Type B pancreatic cell (in vitro differentiated cells): ENCODE results near the gene TCEANC2. TPM values are rescaled to one million over a fixed set of nuclear protein-coding genes. Genes with fewer than 3 reads are reported as not detected.

ENCODE experiments used
- DNase-seq: peaks from one replicate; pipeline ENCODE4 v3.0.0; 2021; ENCODE audit warnings: mixed read lengths; ENCODE audit not compliant: unreplicated experiment; ENCODE audit errors: extremely low spot score
- H3K27ac Mint-ChIP-seq: 2 replicates; pipeline ENCODE4 v1.8.0; 2021; ENCODE audit warnings: mild to moderate bottlenecking, mixed read lengths
- H3K27me3 Mint-ChIP-seq: 2 replicates; pipeline ENCODE4 v1.8.0; 2021; ENCODE audit warnings: mixed read lengths
- H3K36me3 Mint-ChIP-seq: 2 replicates; pipeline ENCODE4 v1.8.0; 2021; ENCODE audit warnings: mixed read lengths
- H3K4me1 Mint-ChIP-seq: one replicate; pipeline ENCODE4 v1.8.0; 2021; ENCODE audit warnings: mixed read lengths; ENCODE audit not compliant: unreplicated experiment
- H3K4me3 Mint-ChIP-seq: 2 replicates; pipeline ENCODE4 v1.8.0; 2021; ENCODE audit warnings: mild to moderate bottlenecking, mixed read lengths
- H3K9me3 Mint-ChIP-seq: 2 replicates; pipeline ENCODE4 v1.8.0; 2021; ENCODE audit warnings: mixed read lengths
- total RNA-seq: library from RNA; stranded (reverse); gene quantifications from 2 replicates; pipeline ENCODE4 v1.2.1, GENCODE V29; 2021; ENCODE audit warnings: low replicate concordance
- TF ChIP-seq, protein P1 (sequence below): fragments of 200-600 bp; sonication (generic); conservative IDR thresholded peaks from 2 replicates; pipeline ENCODE4 v1.5.0; 2021; ENCODE audit warnings: antibody characterized with exemption, mild to moderate bottlenecking

Gene TCEANC2
- total RNA-seq, 1 donor from 2014 or later, result 7.6 TPM

DNA sequence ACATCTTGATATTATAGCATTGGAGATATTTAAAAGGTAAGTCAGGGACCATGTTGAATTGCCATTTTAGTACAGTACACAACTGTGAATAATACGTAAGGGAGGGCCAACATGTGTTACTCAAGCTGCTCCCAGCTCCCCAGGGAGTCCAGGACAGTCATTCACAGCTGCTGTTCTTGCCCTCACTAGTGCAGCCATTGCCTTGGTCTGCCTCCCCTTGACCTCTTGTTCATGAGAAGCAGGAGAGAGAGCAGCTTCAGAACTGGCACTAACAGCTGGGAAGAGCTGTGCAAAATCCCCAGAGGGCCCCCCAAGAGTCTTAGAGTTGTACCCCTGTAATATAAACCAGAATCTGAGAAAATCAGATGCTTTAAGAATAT lies 16.4 kb downstream of the TCEANC2 start:
- no peak overlapping the region for H3K4me3 Mint-ChIP-seq
- no peak overlapping the region for H3K27ac Mint-ChIP-seq
- no peaks in the 10 kb centered on the region for H3K4me1 Mint-ChIP-seq
- TF ChIP-seq, protein P1, sequence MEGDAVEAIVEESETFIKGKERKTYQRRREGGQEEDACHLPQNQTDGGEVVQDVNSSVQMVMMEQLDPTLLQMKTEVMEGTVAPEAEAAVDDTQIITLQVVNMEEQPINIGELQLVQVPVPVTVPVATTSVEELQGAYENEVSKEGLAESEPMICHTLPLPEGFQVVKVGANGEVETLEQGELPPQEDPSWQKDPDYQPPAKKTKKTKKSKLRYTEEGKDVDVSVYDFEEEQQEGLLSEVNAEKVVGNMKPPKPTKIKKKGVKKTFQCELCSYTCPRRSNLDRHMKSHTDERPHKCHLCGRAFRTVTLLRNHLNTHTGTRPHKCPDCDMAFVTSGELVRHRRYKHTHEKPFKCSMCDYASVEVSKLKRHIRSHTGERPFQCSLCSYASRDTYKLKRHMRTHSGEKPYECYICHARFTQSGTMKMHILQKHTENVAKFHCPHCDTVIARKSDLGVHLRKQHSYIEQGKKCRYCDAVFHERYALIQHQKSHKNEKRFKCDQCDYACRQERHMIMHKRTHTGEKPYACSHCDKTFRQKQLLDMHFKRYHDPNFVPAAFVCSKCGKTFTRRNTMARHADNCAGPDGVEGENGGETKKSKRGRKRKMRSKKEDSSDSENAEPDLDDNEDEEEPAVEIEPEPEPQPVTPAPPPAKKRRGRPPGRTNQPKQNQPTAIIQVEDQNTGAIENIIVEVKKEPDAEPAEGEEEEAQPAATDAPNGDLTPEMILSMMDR, result no peak
- H3K9me3 Mint-ChIP-seq, result no peaks in the 10 kb centered on the region
- H3K27me3 Mint-ChIP-seq, result no peaks in the 10 kb centered on the region
- peaks cover 4% of the 10 kb centered on the region for H3K36me3 Mint-ChIP-seq
- DNase-seq, result no peak

DNA sequence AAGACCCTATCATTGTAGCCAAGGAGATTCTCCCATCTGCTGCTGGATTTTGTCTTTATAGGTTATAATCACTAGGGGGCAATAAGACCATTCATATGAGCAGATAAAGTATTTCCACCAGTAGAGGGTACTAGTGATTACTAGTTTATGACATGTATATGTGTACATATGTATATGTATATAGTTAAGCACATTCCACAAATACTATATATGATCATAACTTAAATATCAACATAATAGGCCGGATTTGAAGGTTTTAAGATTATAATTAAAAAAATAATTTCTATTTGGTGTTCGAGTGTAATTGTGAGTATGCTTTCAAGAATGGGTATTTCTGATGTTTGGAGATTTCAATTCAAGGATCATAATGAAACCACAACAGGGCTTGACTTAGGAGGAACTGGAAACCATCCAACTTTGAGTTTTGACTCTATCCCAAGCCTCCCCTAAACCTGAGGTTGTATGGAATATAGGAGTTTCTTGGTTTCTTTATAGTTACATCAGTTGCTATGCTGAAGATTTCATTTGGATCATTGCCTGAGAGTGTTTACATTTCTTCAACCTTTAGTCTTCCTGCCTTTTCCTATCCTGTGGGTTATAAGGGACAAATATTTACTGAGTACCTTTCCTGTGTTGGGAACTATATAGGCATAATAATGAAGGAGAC lies 16.9 kb downstream of the TCEANC2 start:
- no peak for DNase-seq
- TF ChIP-seq, protein P1, result peak; percentile 83
- Mint-ChIP-seq H3K27ac (no peak overlapping the region), H3K27me3 (no peaks in the 10 kb centered on the region), H3K36me3 (peaks cover 4% of the 10 kb centered on the region), H3K4me3 (no peak overlapping the region), H3K4me1 (no peaks in the 10 kb centered on the region), H3K9me3 (no peaks in the 10 kb centered on the region)

DNA sequence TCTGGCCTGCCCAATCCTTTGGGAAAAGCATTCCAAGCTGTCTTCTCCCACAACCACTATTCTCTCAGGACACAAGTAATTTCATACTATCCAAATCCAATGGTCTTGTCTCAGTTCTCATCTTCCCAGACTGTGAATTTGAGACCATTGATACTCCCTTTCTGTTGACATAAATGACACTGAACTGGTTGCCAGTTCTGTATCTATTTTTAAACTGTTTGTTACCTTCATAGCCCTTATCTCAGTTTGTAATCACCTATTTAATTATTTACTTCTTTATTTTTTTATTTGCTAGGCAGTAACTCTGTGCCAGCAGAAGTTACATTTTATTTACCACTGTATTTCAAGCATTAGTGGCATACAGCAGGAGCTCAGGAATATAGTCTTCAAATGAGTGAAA lies 24.0 kb downstream of the TCEANC2 start:
- Mint-ChIP-seq H3K27ac (no peak overlapping the region), H3K4me3 (no peak overlapping the region), H3K9me3 (no peaks in the 10 kb centered on the region), H3K4me1 (peaks cover 4% of the 10 kb centered on the region), H3K36me3 (peaks cover 3% of the 10 kb centered on the region), H3K27me3 (no peaks in the 10 kb centered on the region)
- TF ChIP-seq, protein P1, result no peak
- no peak for DNase-seq

DNA sequence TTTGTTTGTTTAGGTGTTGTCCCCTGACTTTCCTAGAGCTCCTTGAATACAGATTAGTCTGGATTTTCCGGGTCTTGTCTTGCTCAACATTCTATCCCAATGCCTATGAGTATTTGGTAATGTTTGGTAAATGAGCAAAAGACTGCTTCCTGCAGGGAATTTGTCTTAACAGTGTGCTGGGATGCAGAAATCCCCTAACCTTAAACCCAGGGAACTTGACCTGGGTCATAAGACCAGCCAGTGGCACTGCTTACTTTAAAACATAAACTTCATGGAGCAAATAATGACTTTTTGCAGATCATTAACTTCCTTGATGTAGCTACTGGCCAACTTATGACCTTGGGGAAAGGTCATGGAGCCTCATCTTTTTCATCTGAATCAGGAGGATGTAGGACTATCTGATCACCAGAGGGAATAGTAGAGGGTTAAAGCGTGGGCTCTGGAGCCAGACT lies 27.2 kb downstream of the TCEANC2 start:
- Mint-ChIP-seq H3K4me3 (no peak overlapping the region), H3K4me1 (peaks cover 4% of the 10 kb centered on the region), H3K27me3 (no peaks in the 10 kb centered on the region), H3K27ac (no peak overlapping the region), H3K36me3 (peaks cover 3% of the 10 kb centered on the region), H3K9me3 (no peaks in the 10 kb centered on the region)
- DNase-seq, result no peak
- TF ChIP-seq, protein P1, result no peak

DNA sequence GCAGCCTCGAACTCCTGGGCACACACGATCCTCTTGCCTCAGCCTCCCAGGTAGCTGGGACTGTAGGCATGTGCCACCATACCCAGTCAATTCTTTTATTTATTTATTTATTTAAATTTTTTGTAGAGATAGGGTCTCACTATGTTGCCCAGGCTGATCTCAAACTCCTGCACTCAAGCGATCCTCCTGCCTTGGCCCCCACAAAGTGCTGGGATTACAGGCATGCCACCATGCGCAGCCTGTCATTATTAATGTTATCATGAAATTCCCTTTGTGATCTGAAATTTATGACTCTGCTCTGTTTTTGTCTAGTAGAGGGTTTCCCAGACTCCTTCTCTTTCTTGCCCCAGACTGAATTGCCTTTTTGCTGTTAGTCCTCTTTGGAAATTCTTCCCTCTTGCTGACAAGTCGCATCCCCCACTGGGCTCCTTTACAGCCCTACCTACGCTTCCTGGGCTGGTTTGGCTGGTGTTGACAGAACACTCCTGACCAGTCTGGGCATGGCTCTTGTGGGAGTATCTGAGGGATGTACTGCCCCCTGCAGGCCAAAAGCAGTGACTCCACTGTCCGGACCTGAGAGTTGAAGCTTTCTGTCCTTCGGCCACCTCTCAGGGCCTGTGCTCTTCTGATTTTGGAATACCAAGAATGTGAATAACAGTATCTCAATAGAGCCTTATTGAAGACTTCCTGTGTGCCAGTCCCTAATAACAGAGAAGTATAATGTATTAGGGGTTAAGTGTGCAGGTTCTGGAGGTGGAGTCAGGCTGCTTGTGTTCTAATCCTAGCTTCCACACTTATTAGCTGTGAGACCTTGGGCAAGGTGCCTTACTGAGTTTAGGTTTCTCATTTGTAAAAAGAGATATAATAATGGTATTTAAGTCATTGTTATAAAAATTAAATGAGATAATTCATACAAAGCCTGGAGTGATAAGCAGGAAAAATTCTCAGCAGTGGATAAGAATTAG lies 28.2 kb downstream of the TCEANC2 start:
- DNase-seq, result no peak
- TF ChIP-seq, protein P1, result peak; percentile 84
- peaks cover 4% of the 10 kb centered on the region for H3K4me1 Mint-ChIP-seq
- no peak overlapping the region for H3K4me3 Mint-ChIP-seq
- H3K27me3 Mint-ChIP-seq, result no peaks in the 10 kb centered on the region
- H3K36me3 Mint-ChIP-seq, result no peaks in the 10 kb centered on the region
- H3K9me3 Mint-ChIP-seq, result no peaks in the 10 kb centered on the region
- H3K27ac Mint-ChIP-seq, result no peak overlapping the region
